ENCODE data around the gene PLXNB3. TPM values are rescaled to one million over a fixed set of nuclear protein-coding genes. Genes with fewer than 3 reads are reported as not detected.

The PLXNB3 gene
- total and polyA plus RNA-seq, 4 donors, result 0.38 to 31.4 (median 18.4) TPM

DNA sequence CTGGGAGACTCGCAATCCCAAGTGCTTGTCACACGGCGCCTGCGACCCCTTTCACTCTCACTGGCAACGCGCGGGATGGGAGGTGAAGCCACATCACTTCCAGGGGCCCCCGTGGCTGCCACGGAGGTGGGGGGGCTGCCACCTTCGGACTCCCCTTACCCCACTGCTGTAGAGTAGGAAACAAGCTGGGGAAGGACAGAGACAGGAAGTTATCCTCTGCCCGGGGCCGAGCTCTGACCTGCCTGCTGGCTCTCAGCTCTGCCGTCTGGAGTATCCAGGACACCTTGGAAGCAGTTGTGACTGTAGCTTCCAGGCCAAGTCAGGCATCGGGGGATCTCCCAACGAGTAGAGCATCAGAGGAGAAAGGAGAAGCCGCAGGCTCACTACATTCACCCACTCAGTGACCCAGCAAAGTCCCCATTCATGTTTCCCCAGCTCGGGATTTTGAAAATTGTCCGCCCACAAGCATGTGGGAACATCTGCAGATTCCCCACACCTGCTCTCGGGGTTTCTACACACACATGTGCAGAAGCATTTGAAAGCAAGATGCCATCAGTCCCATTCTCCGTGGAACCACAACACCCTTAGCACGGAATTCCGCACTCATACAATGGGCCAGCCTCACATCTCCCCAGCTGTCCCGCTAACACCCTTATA, 55.5 kb downstream of the PLXNB3 start:
- Histone ChIP-seq H3K9me3 (ENCODE audit: control insufficient read depth, low read length) (no peaks in the 10 kb centered on the region), H3K4me1 (ENCODE audit: control insufficient read depth in 1 of 2, insufficient read depth in 2 of 2, low read length in 2 of 2) (no peaks in the 10 kb centered on the region), H3K27ac (ENCODE audit: low read depth in 1 of 2, low read length in 2 of 2) (no peak overlapping the region), H3K27me3 (ENCODE audit: control insufficient read depth in 1 of 2, insufficient read depth in 2 of 2, low read length in 1 of 2) (no peaks in the 10 kb centered on the region), H3K4me3 (ENCODE audit: low read length in 2 of 2) (peak overlapping the region in 1 of 2 donors; percentile 25), H3K36me3 (ENCODE audit: control insufficient read depth in 1 of 2, insufficient read depth in 2 of 2, low read length in 1 of 2) (no peaks in the 10 kb centered on the region)
- DNase-seq (peak in 1 of 2 donors; percentile 68), ATAC-seq (ENCODE audit: low FRiP score) (peak; percentile 24)
- intact Hi-C loops (cut with DNase I), result no loop called here
- 31 to 41% methylated on average over 23 of the region's 23 CpGs for WGBS, 2 donors

GRCh38 chrX:153820601-153821000, 56.6 kb downstream of the PLXNB3 start:
- H3K4me1 ChIP-seq (ENCODE audit: control insufficient read depth in 1 of 2, insufficient read depth in 2 of 2, low read length in 2 of 2), result no peaks in the 10 kb centered on the region
- DNase-seq (peak in 1 of 2 donors; percentile 44), ATAC-seq (ENCODE audit: low FRiP score) (no peak)
- WGBS, 2 donors, result 82 to 91% methylated on average over 7 of the region's 7 CpGs
- no peaks in the 10 kb centered on the region for H3K9me3 ChIP-seq (ENCODE audit: control insufficient read depth, low read length)
- no peak overlapping the region for H3K27ac ChIP-seq (ENCODE audit: low read depth in 1 of 2, low read length in 2 of 2)
- no peak overlapping the region for H3K4me3 ChIP-seq (ENCODE audit: low read length in 2 of 2)
- intact Hi-C loops (cut with DNase I), result no loop called here
- H3K36me3 ChIP-seq (ENCODE audit: control insufficient read depth in 1 of 2, insufficient read depth in 2 of 2, low read length in 1 of 2), result no peaks in the 10 kb centered on the region
- H3K27me3 ChIP-seq (ENCODE audit: control insufficient read depth in 1 of 2, insufficient read depth in 2 of 2, low read length in 1 of 2), result no peaks in the 10 kb centered on the region

DNA sequence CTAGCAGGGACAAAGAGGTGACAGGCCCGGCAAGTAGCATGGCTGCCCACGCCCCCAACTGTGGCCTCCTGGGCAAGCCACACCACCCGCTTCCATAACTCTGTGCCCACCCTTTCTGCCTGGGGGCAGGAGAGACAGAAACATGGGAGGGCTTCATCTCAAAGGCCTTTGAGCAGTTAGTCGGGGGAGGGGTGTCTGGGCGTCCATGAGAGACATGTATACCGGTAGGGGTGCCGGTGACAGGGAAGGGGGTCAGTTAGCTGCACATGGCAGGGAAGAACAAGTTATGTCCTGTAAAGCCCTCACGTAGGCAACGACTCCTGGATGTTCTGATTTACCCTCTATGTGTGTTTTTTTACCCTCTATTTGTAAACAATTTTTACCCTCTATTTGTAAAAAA, 57.0 kb downstream of the PLXNB3 start:
- no peak overlapping the region for H3K27ac ChIP-seq (ENCODE audit: low read depth in 1 of 2, low read length in 2 of 2)
- no peaks in the 10 kb centered on the region for H3K9me3 ChIP-seq (ENCODE audit: control insufficient read depth, low read length)
- ATAC-seq (ENCODE audit: low FRiP score) (no peak), DNase-seq (peak in 1 of 2 donors; percentile 31)
- no peak overlapping the region for H3K4me3 ChIP-seq (ENCODE audit: low read length in 2 of 2)
- intact Hi-C loops (cut with DNase I), result no loop called here
- 89 to 93% methylated on average over 9 of the region's 9 CpGs for WGBS, 2 donors
- no peaks in the 10 kb centered on the region for H3K27me3 ChIP-seq (ENCODE audit: control insufficient read depth in 1 of 2, insufficient read depth in 2 of 2, low read length in 1 of 2)
- H3K4me1 ChIP-seq (ENCODE audit: control insufficient read depth in 1 of 2, insufficient read depth in 2 of 2, low read length in 2 of 2), result no peaks in the 10 kb centered on the region
- H3K36me3 ChIP-seq (ENCODE audit: control insufficient read depth in 1 of 2, insufficient read depth in 2 of 2, low read length in 1 of 2), result no peaks in the 10 kb centered on the region

- 84 to 87% methylated on average over 10 of the region's 10 CpGs for WGBS, 2 donors
- ATAC-seq (ENCODE audit: low FRiP score), result no peak
- H3K27me3 ChIP-seq (ENCODE audit: control insufficient read depth in 1 of 2, insufficient read depth in 2 of 2, low read length in 1 of 2), result no peaks in the 10 kb centered on the region
- H3K36me3 ChIP-seq (ENCODE audit: control insufficient read depth in 1 of 2, insufficient read depth in 2 of 2, low read length in 1 of 2), result no peaks in the 10 kb centered on the region
- no peaks in the 10 kb centered on the region for H3K4me1 ChIP-seq (ENCODE audit: control insufficient read depth in 1 of 2, insufficient read depth in 2 of 2, low read length in 2 of 2)
- no peak overlapping the region for H3K4me3 ChIP-seq (ENCODE audit: low read length in 2 of 2)
- no peak overlapping the region for H3K27ac ChIP-seq (ENCODE audit: low read depth in 1 of 2, low read length in 2 of 2)
- intact Hi-C loops (cut with DNase I), result no loop called here
- DNase-seq, result no peak
- H3K9me3 ChIP-seq (ENCODE audit: control insufficient read depth, low read length), result no peaks in the 10 kb centered on the region
These were observed 60.3 kb downstream of the PLXNB3 start for GRCh38 chrX:153824348-153824747.

GRCh38 chrX:153825042-153825441, 61.0 kb downstream of the PLXNB3 start:
- H3K4me3 ChIP-seq (ENCODE audit: low read length in 2 of 2), result no peak overlapping the region
- intact Hi-C loops (cut with DNase I), result no loop called here
- WGBS, 2 donors, result 81 to 87% methylated on average over 8 of the region's 8 CpGs
- no peaks in the 10 kb centered on the region for H3K27me3 ChIP-seq (ENCODE audit: control insufficient read depth in 1 of 2, insufficient read depth in 2 of 2, low read length in 1 of 2)
- DNase-seq, result no peak
- no peaks in the 10 kb centered on the region for H3K4me1 ChIP-seq (ENCODE audit: control insufficient read depth in 1 of 2, insufficient read depth in 2 of 2, low read length in 2 of 2)
- no peak overlapping the region for H3K27ac ChIP-seq (ENCODE audit: low read depth in 1 of 2, low read length in 2 of 2)
- H3K36me3 ChIP-seq (ENCODE audit: control insufficient read depth in 1 of 2, insufficient read depth in 2 of 2, low read length in 1 of 2), result no peaks in the 10 kb centered on the region
- H3K9me3 ChIP-seq (ENCODE audit: control insufficient read depth, low read length), result no peaks in the 10 kb centered on the region
- no peak for ATAC-seq (ENCODE audit: low FRiP score)

Other genes with a start within 250 kb of the PLXNB3 start
- gene ATP2B3, start 246.6 kb upstream of the PLXNB3 start, total RNA-seq, result under 1 TPM; 0.19 to 0.27 TPM
- gene ATP2B3, start 246.6 kb upstream of the PLXNB3 start, polyA plus RNA-seq, result under 1 TPM in 1 of 2 donors, not detected in 1; 0.20 TPM
- gene CCNQ, start 165.1 kb upstream of the PLXNB3 start, total RNA-seq, result 10 to 100 TPM; 13.5 to 13.6 TPM
- gene CCNQ, start 165.1 kb upstream of the PLXNB3 start, polyA plus RNA-seq, result 10 to 100 TPM; 28.8 to 40.3 TPM
- not detected for gene DUSP9, start 117.0 kb upstream of the PLXNB3 start, total RNA-seq
- gene DUSP9, start 117.0 kb upstream of the PLXNB3 start, polyA plus RNA-seq, result not detected
- gene PNCK, start 90.4 kb upstream of the PLXNB3 start, total RNA-seq, result 1 to 10 TPM; 4.3 to 4.9 TPM
- gene PNCK, start 90.4 kb upstream of the PLXNB3 start, polyA plus RNA-seq, result 1 to 10 TPM in 1 of 2 donors, not detected in 1; 3.0 TPM
- 10 to 100 TPM; 16.2 to 26.7 TPM for gene SLC6A8, start 76.3 kb upstream of the PLXNB3 start, total RNA-seq
- gene SLC6A8, start 76.3 kb upstream of the PLXNB3 start, polyA plus RNA-seq, result 10 to 100 TPM; 13.9 to 14.7 TPM
- gene BCAP31, start 39.9 kb upstream of the PLXNB3 start, total RNA-seq, result 100 to 1,000 TPM; 118 to 130 TPM
- 100 to 1,000 TPM; 101 to 128 TPM for gene BCAP31, start 39.9 kb upstream of the PLXNB3 start, polyA plus RNA-seq
- 10 to 100 TPM; 11.4 to 15.8 TPM for gene ABCD1, start 39.4 kb upstream of the PLXNB3 start, total RNA-seq
- gene ABCD1, start 39.4 kb upstream of the PLXNB3 start, polyA plus RNA-seq, result 1 to 10 TPM; 8.8 to 9.9 TPM
- gene SRPK3, start 16.8 kb downstream of the PLXNB3 start, total RNA-seq, result 1 to 10 TPM; 5.4 to 8.0 TPM
- 10 to 100 TPM in 1 of 2 donors, 1 to 10 TPM in 1; 1.1 to 11.0 TPM for gene SRPK3, start 16.8 kb downstream of the PLXNB3 start, polyA plus RNA-seq
- 10 to 100 TPM; 46.8 to 48.4 TPM for gene IDH3G, start 30.1 kb downstream of the PLXNB3 start, total RNA-seq
- 10 to 100 TPM; 33.3 to 72.5 TPM for gene IDH3G, start 30.1 kb downstream of the PLXNB3 start, polyA plus RNA-seq
- 100 to 1,000 TPM; 182 TPM for gene SSR4, start 30.4 kb downstream of the PLXNB3 start, total RNA-seq
- 100 to 1,000 TPM; 401 to 633 TPM for gene SSR4, start 30.4 kb downstream of the PLXNB3 start, polyA plus RNA-seq
- gene PDZD4, start 66.3 kb downstream of the PLXNB3 start, total RNA-seq, result 10 to 100 TPM; 11.9 to 19.2 TPM
- 10 to 100 TPM in 1 of 2 donors, 1 to 10 TPM in 1; 4.4 to 27.3 TPM for gene PDZD4, start 66.3 kb downstream of the PLXNB3 start, polyA plus RNA-seq
- gene L1CAM, start 121.9 kb downstream of the PLXNB3 start, total RNA-seq, result 10 to 100 TPM in 1 of 2 donors, 1 to 10 TPM in 1; 4.3 to 11.6 TPM
- 1 to 10 TPM in 1 of 2 donors, not detected in 1; 1.0 TPM for gene L1CAM, start 121.9 kb downstream of the PLXNB3 start, polyA plus RNA-seq
- gene AVPR2, start 140.4 kb downstream of the PLXNB3 start, total RNA-seq, result 1 to 10 TPM; 3.0 to 4.6 TPM
- gene AVPR2, start 140.4 kb downstream of the PLXNB3 start, polyA plus RNA-seq, result under 1 TPM in 1 of 2 donors, not detected in 1; 0.23 TPM
- gene ARHGAP4, start 162.0 kb downstream of the PLXNB3 start, total RNA-seq, result 10 to 100 TPM; 36.0 to 81.3 TPM
- 10 to 100 TPM; 13.5 to 31.9 TPM for gene ARHGAP4, start 162.0 kb downstream of the PLXNB3 start, polyA plus RNA-seq
- 10 to 100 TPM; 70.2 to 87.3 TPM for gene NAA10, start 170.8 kb downstream of the PLXNB3 start, total RNA-seq
- gene NAA10, start 170.8 kb downstream of the PLXNB3 start, polyA plus RNA-seq, result 100 to 1,000 TPM in 1 of 2 donors, 10 to 100 TPM in 1; 81.8 to 287 TPM
- 10 to 100 TPM; 13.1 to 20.9 TPM for gene RENBP, start 180.4 kb downstream of the PLXNB3 start, total RNA-seq
- gene RENBP, start 180.4 kb downstream of the PLXNB3 start, polyA plus RNA-seq, result 10 to 100 TPM; 10.5 to 14.5 TPM
- gene HCFC1, start 207.6 kb downstream of the PLXNB3 start, total RNA-seq, result 10 to 100 TPM; 41.6 to 41.8 TPM
- gene HCFC1, start 207.6 kb downstream of the PLXNB3 start, polyA plus RNA-seq, result 10 to 100 TPM in 1 of 2 donors, 1 to 10 TPM in 1; 6.5 to 20.3 TPM
- 1 to 10 TPM; 3.8 to 8.6 TPM for gene TMEM187, start 208.5 kb downstream of the PLXNB3 start, total RNA-seq
- 1 to 10 TPM; 2.5 to 6.3 TPM for gene TMEM187, start 208.5 kb downstream of the PLXNB3 start, polyA plus RNA-seq

Data from aorta (tissue), 5 donors.